HepG2 (cell line): ENCODE measurements around the gene HSP90AB1. TPM values are rescaled to one million over a fixed set of nuclear protein-coding genes. Genes with fewer than 3 reads are reported as not detected.

Experiments used
- ATAC-seq: fragments of 200-7000 bp; cut with Tn5 transposase; 3 replicates; pipeline ENCODE4 v1.9.1; 2020; ENCODE audit warnings: mild to moderate bottlenecking, moderate library complexity
- BruUV-seq: library from RNA; stranded (reverse); fragments of 400-500 nt; replicated peaks from 2 replicates; lab custom pipeline; 2021; lab: Mats Ljungman, UMichigan
- CTCF ChIA-PET: fragments of 300-600 bp; formaldehyde crosslinking; extraction: SDS; loops from one replicate; lab custom pipeline; 2021; ENCODE audit warnings: low total read pairs, inconsistent platforms, low intra/inter-chr PET ratio; lab: Yijun Ruan, JAX
- POLR2A ChIA-PET: fragments of 350-600 bp; sonication (Branson Sonifier 250); formaldehyde crosslinking; loops from one replicate; lab custom pipeline; 2020; ENCODE audit warnings: antibody characterized with exemption, inconsistent platforms; lab: Yijun Ruan, JAX
- DNase-seq: peaks from one replicate; pipeline ENCODE4 v3.0.0-alpha.2; 2015; ENCODE audit warnings: low spot score
- FAIRE-seq: peaks from 3 replicates; lab custom pipeline; 2011; peaks lifted over from hg19 to GRCh38; lab: Jason Lieb, UNC
- H2AFZ ChIP-seq: one replicate; pipeline ENCODE4 v1.6.1; 2011; ENCODE audit warnings: low read length, inconsistent platforms
- H3K27ac ChIP-seq: fragments of 300-600 bp; 3 replicates; pipeline ENCODE4 v1.8.0; 2011; ENCODE audit warnings: mixed run types, mild to moderate bottlenecking, mixed read lengths, low read length, inconsistent platforms; ENCODE audit not compliant: insufficient read depth; ENCODE audit errors: extremely low read length
- H3K27me3 ChIP-seq, 2 experiments: fragments of 200-600 bp in 1 of 2; 2 replicates in 1 of 2; 3 replicates in 1 of 2; pipeline versions ENCODE4 v1.6.0 to v1.8.0; 2011; ENCODE audit warnings: low read length in 2 of 2, mild to moderate bottlenecking in 2 of 2, moderate library complexity in 2 of 2, inconsistent platforms in 1 of 2; ENCODE audit not compliant: insufficient read depth in 2 of 2, control insufficient read depth in 1 of 2
- H3K36me3 ChIP-seq, 2 experiments: fragments of 200-600 bp in 1 of 2; replicated peaks in 1 of 2; 2 replicates in 1 of 2; 3 replicates in 1 of 2; pipeline versions ENCODE4 v1.5.1 to v1.8.0; 2011; ENCODE audit warnings: low read length in 2 of 2, inconsistent platforms in 1 of 2; ENCODE audit not compliant: insufficient read depth in 2 of 2, control insufficient read depth in 1 of 2
- H3K4me1 ChIP-seq: 2 replicates; pipeline ENCODE4 v1.5.1; 2012; ENCODE audit warnings: low read length, inconsistent platforms; ENCODE audit not compliant: insufficient read depth
- H3K4me2 ChIP-seq: 2 replicates; pipeline ENCODE4 v1.6.0; 2011; ENCODE audit warnings: low read depth, low read length, inconsistent platforms
- H3K4me3 ChIP-seq, 3 experiments: fragments of 200-600 bp in 1 of 3; sonication (generic), shearing (Covaris generic) in 1 of 3; replicated peaks in 1 of 3; 2 replicates each; pipeline ENCODE4 v1.5.1; 2011 to 2016; ENCODE audit warnings: low read length in 3 of 3, inconsistent platforms in 2 of 3, low read depth in 2 of 3, mild to moderate bottlenecking in 2 of 3, control low read depth in 1 of 3, mixed read lengths in 1 of 3; ENCODE audit not compliant: insufficient read depth in 1 of 3
- H3K79me2 ChIP-seq: one replicate; pipeline ENCODE4 v1.6.1; 2011; ENCODE audit warnings: low read length, inconsistent platforms; ENCODE audit not compliant: insufficient read depth
- H3K9ac ChIP-seq: 2 replicates; pipeline ENCODE4 v1.6.0; 2011; ENCODE audit warnings: mild to moderate bottlenecking, low read depth, low read length, inconsistent platforms; ENCODE audit not compliant: insufficient read depth
- H3K9me3 ChIP-seq: 2 replicates; pipeline ENCODE4 v1.5.1; 2012; ENCODE audit warnings: mild to moderate bottlenecking, low read length
- H4K20me1 ChIP-seq: 2 replicates; pipeline ENCODE4 v1.6.0; 2011; ENCODE audit warnings: inconsistent platforms, mild to moderate bottlenecking, low read length, moderate library complexity; ENCODE audit not compliant: insufficient read depth
- CREBL2 ChIP-seq: sonication (generic); formaldehyde crosslinking; IDR thresholded peaks from 2 replicates; pipeline ENCODE4 v1.8.1; 2023; ENCODE audit warnings: missing genetic modification reagents, mild to moderate bottlenecking, borderline replicate concordance
- DPF2 ChIP-seq: sonication (generic); formaldehyde crosslinking; IDR thresholded peaks from 2 replicates; pipeline ENCODE4 v1.4.0; 2020; ENCODE audit warnings: mild to moderate bottlenecking, low read depth, missing genetic modification reagents, borderline replicate concordance
- E2F2 ChIP-seq: sonication (generic); formaldehyde crosslinking; IDR thresholded peaks from 2 replicates; pipeline ENCODE4 v1.4.0; 2020; ENCODE audit warnings: missing genetic modification reagents, borderline replicate concordance
- EHMT2 ChIP-seq: fragments of 200-600 bp; sonication (generic); IDR thresholded peaks from 2 replicates; pipeline ENCODE4 v1.7.0; 2017; ENCODE audit warnings: antibody characterized with exemption, low read depth, low read length, borderline replicate concordance
- HMGXB4 ChIP-seq, 2 experiments: sonication (generic) in 1 of 2; formaldehyde crosslinking in 1 of 2; IDR thresholded peaks; 2 replicates each; pipeline versions ENCODE4 v1.4.0 to v1.6.1; 2018 to 2020; ENCODE audit warnings: missing genetic modification reagents in 2 of 2, borderline replicate concordance in 1 of 2, low read depth in 1 of 2, mild to moderate bottlenecking in 1 of 2, missing biosample characterization in 1 of 2
- HNRNPLL ChIP-seq: fragments of 200-400 bp; formaldehyde crosslinking; IDR thresholded peaks from 2 replicates; pipeline ENCODE4 v1.6.1; 2017; ENCODE audit warnings: mild to moderate bottlenecking, low read depth, low read length; ENCODE audit not compliant: poor library complexity, severe bottlenecking
- KDM6A ChIP-seq: IDR thresholded peaks from 2 replicates; pipeline ENCODE4 v1.6.1; 2016; ENCODE audit warnings: low read depth
- KLF6 ChIP-seq: IDR thresholded peaks from 2 replicates; pipeline ENCODE4 v1.8.0; 2016; ENCODE audit warnings: missing biosample characterization, missing genetic modification reagents
- MXD4 ChIP-seq: IDR thresholded peaks from 2 replicates; pipeline ENCODE4 v1.6.1; 2016; ENCODE audit warnings: mild to moderate bottlenecking, missing biosample characterization, missing genetic modification reagents
- TBX2 ChIP-seq: sonication (generic); formaldehyde crosslinking; IDR thresholded peaks from 2 replicates; pipeline ENCODE4 v1.5.0; 2020; ENCODE audit warnings: missing genetic modification reagents, mild to moderate bottlenecking, borderline replicate concordance
- ZNF224 ChIP-seq: sonication (generic); formaldehyde crosslinking; IDR thresholded peaks from 2 replicates; pipeline ENCODE4 v1.5.0; 2020; ENCODE audit warnings: mild to moderate bottlenecking, missing genetic modification reagents
- ZNF292 ChIP-seq: sonication (generic); formaldehyde crosslinking; IDR thresholded peaks from 2 replicates; pipeline ENCODE4 v1.8.1; 2022; ENCODE audit warnings: mild to moderate bottlenecking, low read depth, missing genetic modification reagents, borderline replicate concordance
- ZNF30 ChIP-seq: sonication (generic); formaldehyde crosslinking; IDR thresholded peaks from 2 replicates; pipeline ENCODE4 v1.5.0; 2020; ENCODE audit warnings: mild to moderate bottlenecking, missing genetic modification reagents
- ZNF329 ChIP-seq: sonication (generic); formaldehyde crosslinking; IDR thresholded peaks from 2 replicates; pipeline ENCODE4 v1.9.0; 2021; ENCODE audit warnings: low read depth, mild to moderate bottlenecking, missing genetic modification reagents
- ZNF496 ChIP-seq: sonication (generic); formaldehyde crosslinking; IDR thresholded peaks from 2 replicates; pipeline ENCODE4 v1.8.1; 2023; ENCODE audit warnings: mild to moderate bottlenecking, moderate library complexity, missing genetic modification reagents; ENCODE audit not compliant: insufficient replicate concordance
- ZNF510 ChIP-seq: sonication (generic); formaldehyde crosslinking; IDR thresholded peaks from 2 replicates; pipeline ENCODE4 v1.4.0; 2020; ENCODE audit warnings: low read depth, mild to moderate bottlenecking, missing genetic modification reagents
- ZNF773 ChIP-seq: sonication (generic); formaldehyde crosslinking; IDR thresholded peaks from 2 replicates; pipeline ENCODE4 v1.4.0; 2020; ENCODE audit warnings: missing genetic modification reagents, borderline replicate concordance
- ZZZ3 ChIP-seq: sonication (generic); formaldehyde crosslinking; IDR thresholded peaks from 2 replicates; pipeline ENCODE4 v1.4.0; 2020; ENCODE audit warnings: missing genetic modification reagents, mild to moderate bottlenecking, borderline replicate concordance
- WGBS: methylation state at CpG from one replicate; pipeline ENCODE4 v1.1.6; 2017; ENCODE audit warnings: low lambda C conversion rate; 5-methylcytosine and 5-hydroxymethylcytosine counted together
- in situ Hi-C: cut with HindIII; loops from 2 replicates; pipeline ENCODE4 v1.10.0; 2017; ENCODE audit warnings: low pct_unique_long_range_greater_than_20kb; ENCODE audit not compliant: extremely low pct_ligation_motif_present
- intact Hi-C: fragments of 100-400 bp; cut with micrococcal nuclease; formaldehyde crosslinking; loops from one replicate; pipeline ENCODE4 v1.10.0; 2022; ENCODE audit not compliant: unreplicated experiment
- polyA plus RNA-seq, 8 experiments: library from polyadenylated mRNA; depleted of rRNA in 3 of 8; stranded (reverse) in 7 of 8; unstranded in 1 of 8; fragments of >200 nt; fragmentation: Illumina TruSeq in 4 of 8; extraction: Trizol in 4 of 8; gene quantifications; 2 replicates each; pipeline versions ENCODE4 v1.2.1 to v1.2.3, GENCODE V29; 2011 to 2016; ENCODE audit warnings: low read depth in 4 of 8, missing spikeins in 1 of 8, mixed read lengths in 1 of 8; ENCODE audit not compliant: insufficient read depth in 1 of 8
- total RNA-seq, 5 experiments: library from RNA; depleted of rRNA; stranded (reverse); fragments of >200 nt; fragmentation: Illumina TruSeq; extraction: Trizol; gene quantifications; 2 replicates each; pipeline ENCODE4 v1.2.3, GENCODE V29; 2016; ENCODE audit warnings: low read depth in 1 of 5

The HSP90AB1 gene
- total and polyA plus RNA-seq, 2 of the 13 experiments (the other 11 are each of a cell fraction or from before 2014, with no cell fraction given) = 1,325 to 1,472 TPM

GRCh38 chr6:44224029-44224964, 22.6 kb upstream of the HSP90AB1 start:
- peak overlapping the region; percentile 19 for H3K27ac ChIP-seq
- peaks cover 80% of the 10 kb centered on the region for H3K4me1 ChIP-seq
- ATAC-seq = peak; percentile 15
- H3K9me3 ChIP-seq = no peaks in the 10 kb centered on the region
- 0 out of 5 replicates have a peak, but pooled peaks cover 0 to 1% of the 10 kb centered on the region in 2 experiments for H3K27me3 ChIP-seq
- WGBS = 14% methylated on average over 12 of the region's 18 CpGs
- H3K9ac ChIP-seq = peak overlapping the region; percentile 10; the same call in 1 of the 2 replicates
- H3K79me2 ChIP-seq = peaks cover 17% of the 10 kb centered on the region
- no peak overlapping the region for H2AFZ ChIP-seq
- intact Hi-C loops (no loop called here), in situ Hi-C loops (loop anchor here (5.0 kb wide), 1 partner anchor 52 kb away; no protein-coding TSS in a partner anchor)
- H4K20me1 ChIP-seq = no peaks in the 10 kb centered on the region
- H3K36me3 ChIP-seq = peaks cover 1 to 3% of the 10 kb centered on the region in 2 experiments; a peak in 3 of 5 replicates
- H3K4me2 ChIP-seq = peak overlapping the region; percentile 99
- peak; percentile 71 for FAIRE-seq
- no peak for DNase-seq
- POLR2A ChIA-PET = interaction anchor here (0.7 to 4.4 kb wide), 15 partner anchors 11 to 454 kb away, joined by 3 to 61 read pairs (median 4); partner anchors contain the start of genes HSP90AB1, SLC35B2 and VEGFA
- H3K4me3 ChIP-seq = peak overlapping the region; percentile 54 to 76 (median 56)
- TSS peak; percentile 52 for BruUV-seq
- CTCF ChIA-PET = interaction anchor here (1.1 kb wide), 1 partner anchor 72 kb away, joined by 3 read pairs; no protein-coding TSS in a partner anchor
- no peak for TF ChIP-seq ZNF773 (CRISPR knock-in tag)
- 0 out of 2 replicates have a peak, but pooled peaks have one; percentile 8 for TF ChIP-seq KDM6A
- TF ChIP-seq ZNF329 (CRISPR knock-in tag) = no peak
- 0 out of 2 replicates have a peak, but pooled peaks have one; percentile 31 for TF ChIP-seq ZNF292 (CRISPR knock-in tag)
- no peak for TF ChIP-seq KLF6
- TF ChIP-seq ZNF224 (CRISPR knock-in tag) = 0 out of 2 replicates have a peak, but pooled peaks have one; percentile 54
- TF ChIP-seq EHMT2 = no peak
- TF ChIP-seq HMGXB4 (CRISPR knock-in tag; IDR thresholded peaks at IDR 0.05; ENCODE audit: borderline replicate concordance in 1 of 2, low read depth in 1 of 2) = 0 out of 4 replicates have a peak, but pooled peaks of 1 of the 2 experiments have one; percentile 2
- TF ChIP-seq ZZZ3 (CRISPR knock-in tag) = no peak
- 0 out of 2 replicates have a peak, but pooled peaks have one; percentile 4 for TF ChIP-seq TBX2 (CRISPR knock-in tag)
- TF ChIP-seq MXD4 (CRISPR knock-in tag) = no peak
- 0 out of 2 replicates have a peak, but pooled peaks have one; percentile 15 for TF ChIP-seq E2F2 (CRISPR knock-in tag)
- TF ChIP-seq ZNF496 (CRISPR knock-in tag) = no peak
- TF ChIP-seq DPF2 (CRISPR knock-in tag) = 0 out of 2 replicates have a peak, but pooled peaks have one; percentile 11
- TF ChIP-seq ZNF510 (CRISPR knock-in tag) = peak; percentile 39; the same call in 1 of the 2 replicates
- TF ChIP-seq HNRNPLL = no peak
- no peak; the same call in 1 of the 2 replicates for TF ChIP-seq CREBL2 (CRISPR knock-in tag)
- no peak for TF ChIP-seq ZNF30 (CRISPR knock-in tag)
